IPS-NIHi7 (cell line): ENCODE measurements around the gene GPR137B.
"Not testable (repeated sequence)": the region's sequence is repeated elsewhere in the genome, so short reads cannot be mapped to it uniquely, and the experiment has no call there.

Experiments
- DNase-seq: peaks from one replicate; pipeline ENCODE4 v3.0.0; 2012; ENCODE audit warnings: mixed read lengths; ENCODE audit errors: extremely low spot score

GPR137B gene

GRCh38 chr1:236143104-236143948, 987 bp downstream of the GPR137B start:
- DNase-seq, result peak; percentile 37

GRCh38 chr1:236144033-236144432, 1.7 kb downstream of the GPR137B start:
- no peak for DNase-seq

- DNase-seq, result no peak
Observed at GRCh38 chr1:236144446-236145150, 2.3 kb downstream of the GPR137B start.

GRCh38 chr1:236147068-236147467, 4.7 kb downstream of the GPR137B start:
- DNase-seq, result no peak

- DNase-seq, result no peak
Observed at GRCh38 chr1:236147521-236148469, 5.5 kb downstream of the GPR137B start.

- DNase-seq, result no peak
Observed at GRCh38 chr1:236148470-236148845, 6.1 kb downstream of the GPR137B start.

- no peak for DNase-seq
Observed at GRCh38 chr1:236149003-236149595, 6.8 kb downstream of the GPR137B start.

- no peak for DNase-seq
Observed at GRCh38 chr1:236149696-236150228, 7.4 kb downstream of the GPR137B start.

- no peak for DNase-seq
Observed at GRCh38 chr1:236150311-236150955, 8.1 kb downstream of the GPR137B start.

GRCh38 chr1:236150986-236151385, 8.6 kb downstream of the GPR137B start:
- no peak for DNase-seq

- DNase-seq, result no peak
Observed at GRCh38 chr1:236151739-236152424, 9.5 kb downstream of the GPR137B start.

GRCh38 chr1:236154126-236154525, 11.8 kb downstream of the GPR137B start:
- DNase-seq, result no peak

GRCh38 chr1:236154671-236155398, 12.5 kb downstream of the GPR137B start:
- no peak for DNase-seq

- DNase-seq, result no peak
Observed at GRCh38 chr1:236155399-236155767, 13.0 kb downstream of the GPR137B start.

- DNase-seq, result no peak
Observed at GRCh38 chr1:236155841-236156503, 13.6 kb downstream of the GPR137B start.

- DNase-seq, result no peak
Observed at GRCh38 chr1:236156512-236157208, 14.3 kb downstream of the GPR137B start.

GRCh38 chr1:236158072-236158471, 15.7 kb downstream of the GPR137B start:
- not testable (repeated sequence) for DNase-seq

GRCh38 chr1:236158719-236159118, 16.4 kb downstream of the GPR137B start:
- DNase-seq, result no peak
